ENCODE data around the gene SPATA20.

GRCh38 chr17:50517011-50517410, 30.0 kb upstream of the SPATA20 start:
- no peak for TF ChIP-seq EZH2phosphoT487 (IDR thresholded peaks at IDR 0.05)
- no peak for TF ChIP-seq CTCF (IDR thresholded peaks at IDR 0.05)
- TF ChIP-seq EZH2 (IDR thresholded peaks at IDR 0.05) = no peak

Data from neural progenitor cell (in vitro differentiated cells).